Right lobe of liver (tissue), 6 donors: ENCODE results near the gene DSC2. TPM values are rescaled to one million over a fixed set of nuclear protein-coding genes. Genes with fewer than 3 reads are reported as not detected.

Experiments
- ATAC-seq, 4 donors: fragments of 200-7000 bp; cut with Tn5 transposase; one replicate each; pipeline ENCODE4 v1.9.1; 2020; ENCODE audit warnings: mild to moderate bottlenecking in 4 of 4, moderate library complexity in 4 of 4
- DNase-seq, 3 donors: peaks; one replicate each; pipeline ENCODE4 v3.0.0-alpha.2; 2020
- H3K27ac ChIP-seq, 3 donors: fragments of 200-600 bp; one replicate each; pipeline ENCODE4 v1.8.0; 2022
- H3K27me3 ChIP-seq, 2 donors: fragments of 200-600 bp; one replicate each; pipeline ENCODE4 v1.8.0; 2022
- H3K36me3 ChIP-seq, 4 donors: fragments of 200-600 bp; sonication (generic) in 1 of 4; one replicate each; pipeline versions ENCODE4 v1.5.1 to v1.8.0; 2017 to 2022; ENCODE audit warnings: control low read depth in 1 of 4
- H3K4me1 ChIP-seq, 4 donors: fragments of 200-600 bp; sonication (generic) in 1 of 4; one replicate each; pipeline versions ENCODE4 v1.5.1 to v1.8.0; 2017 to 2022; ENCODE audit warnings: control low read depth in 1 of 4
- H3K4me3 ChIP-seq, 3 donors: fragments of 200-600 bp; one replicate each; pipeline ENCODE4 v1.8.0; 2022
- H3K9me3 ChIP-seq, 4 donors: fragments of 200-600 bp; sonication (generic) in 1 of 4; one replicate each; pipeline versions ENCODE4 v1.5.1 to v1.8.0; 2017 to 2022; ENCODE audit warnings: control low read depth in 1 of 4
- CTCF ChIP-seq, 4 donors: fragments of 200-600 bp in 3 of 4; fragments of 450-650 bp in 1 of 4; IDR thresholded peaks; one replicate each; pipeline versions ENCODE4 v1.5.1 to v1.8.0; 2016 to 2022; ENCODE audit warnings: antibody characterized with exemption in 4 of 4, mild to moderate bottlenecking in 2 of 4
- POLR2A ChIP-seq: fragments of 450-650 bp; IDR thresholded peaks from one replicate; pipeline ENCODE4 v1.6.1; 2017; ENCODE audit warnings: antibody characterized with exemption, mild to moderate bottlenecking
- WGBS: methylation state at CpG from one replicate; pipeline ENCODE4 v1.1.6; 2018; ENCODE audit warnings: low coverage, low lambda C conversion rate; ENCODE audit not compliant: insufficient coverage; ENCODE audit errors: missing lambda C conversion rate; 5-methylcytosine and 5-hydroxymethylcytosine counted together
- intact Hi-C, 2 donors: fragments of 100-400 bp; cut with DNase I; formaldehyde crosslinking; loops; one replicate each; pipeline versions ENCODE4 v1.11.2 to v1.14.1; 2022
- total RNA-seq, 6 experiments: library from RNA; depleted of rRNA in 2 of 6; stranded (reverse); fragments of >200 nt in 2 of 6; fragmentation: NEBNext Ultra II Directional in 3 of 6; extraction: Animal tissue kit (Norgen Biotek cat#: 25700) in 3 of 6; gene quantifications; one replicate each; pipeline versions ENCODE4 v1.1.0 to v1.2.4, GENCODE V29; 2016 to 2023
- donor health status: DM: no; HTN: yes; CAD: no.
- donor health status: DM: no; HTN: no; CAD: no.
- donor health status: DM: no; HTN: no; CAD: no.
- donor health status: DM: no; HTN: yes; CAD: no.
- donor health status: DM: no; HTN: yes; CAD: no.

DSC2 gene
- total RNA-seq, 6 experiments from 2014 or later, result 4.4 to 9.7 (median 6.6) TPM

- Histone ChIP-seq H3K36me3 (peaks cover 0 to 24% (median 0%) of the 10 kb centered on the region in 4 donors), H3K4me1 (no peaks in the 10 kb centered on the region), H3K27ac (no peak overlapping the region), H3K4me3 (no peak overlapping the region), H3K9me3 (no peaks in the 10 kb centered on the region), H3K27me3 (no peaks in the 10 kb centered on the region)
- ATAC-seq, result peak in 1 of 4 donors; percentile 46
- 77% methylated on average over 3 of the region's 3 CpGs for WGBS
- no peak for DNase-seq
- TF ChIP-seq CTCF (IDR thresholded peaks at IDR 0.05) (no peak), POLR2A (no peak)
- intact Hi-C loops, result no loop called here
These were observed 22.2 kb downstream of the DSC2 start for GRCh38 chr18:31079973-31080372.

GRCh38 chr18:31077878-31078277 lies 24.3 kb downstream of the DSC2 start:
- intact Hi-C loops, result no loop called here
- no peak for TF ChIP-seq CTCF (IDR thresholded peaks at IDR 0.05)
- TF ChIP-seq POLR2A, result no peak
- no peak for DNase-seq
- ATAC-seq, result no peak
- Histone ChIP-seq H3K4me1 (no peaks in the 10 kb centered on the region), H3K27me3 (no peaks in the 10 kb centered on the region), H3K36me3 (peaks cover 0 to 24% (median 0%) of the 10 kb centered on the region in 4 donors), H3K27ac (no peak overlapping the region), H3K9me3 (no peaks in the 10 kb centered on the region), H3K4me3 (no peak overlapping the region)
- 75% methylated on average over 1 of the region's 1 CpG for WGBS

GRCh38 chr18:31072175-31072574 lies 30.0 kb downstream of the DSC2 start:
- ATAC-seq (no peak), DNase-seq (no peak)
- Histone ChIP-seq H3K9me3 (no peaks in the 10 kb centered on the region), H3K4me1 (no peaks in the 10 kb centered on the region), H3K27ac (no peak overlapping the region), H3K36me3 (peaks cover 0 to 33% (median 3%) of the 10 kb centered on the region in 4 donors), H3K27me3 (no peaks in the 10 kb centered on the region), H3K4me3 (no peak overlapping the region)
- intact Hi-C loops, result no loop called here
- WGBS, result 93% methylated on average over 4 of the region's 4 CpGs
- no peak for TF ChIP-seq POLR2A
- TF ChIP-seq CTCF (IDR thresholded peaks at IDR 0.05), result no peak

GRCh38 chr18:31070206-31070605 lies 32.0 kb downstream of the DSC2 start:
- ATAC-seq (no peak), DNase-seq (no peak)
- no peaks in the 10 kb centered on the region for H3K27me3 ChIP-seq
- WGBS, result 77% methylated on average over 3 of the region's 3 CpGs
- H3K4me1 ChIP-seq, result no peaks in the 10 kb centered on the region
- H3K36me3 ChIP-seq, result peaks cover 0 to 39% (median 3%) of the 10 kb centered on the region in 4 donors
- intact Hi-C loops, result no loop called here
- no peak overlapping the region for H3K27ac ChIP-seq
- no peaks in the 10 kb centered on the region for H3K9me3 ChIP-seq
- no peak for TF ChIP-seq CTCF (IDR thresholded peaks at IDR 0.05)
- no peak for TF ChIP-seq POLR2A
- no peak overlapping the region for H3K4me3 ChIP-seq

- intact Hi-C loops, result no loop called here
- TF ChIP-seq CTCF (IDR thresholded peaks at IDR 0.05), result no peak
- TF ChIP-seq POLR2A, result no peak
- WGBS, result 95% methylated on average over 1 of the region's 1 CpG
- H3K4me3 ChIP-seq, result no peak overlapping the region
- no peaks in the 10 kb centered on the region for H3K27me3 ChIP-seq
- H3K27ac ChIP-seq, result no peak overlapping the region
- no peak for ATAC-seq
- no peak for DNase-seq
- H3K36me3 ChIP-seq, result peaks cover 0 to 39% (median 3%) of the 10 kb centered on the region in 4 donors
- no peaks in the 10 kb centered on the region for H3K4me1 ChIP-seq
- no peaks in the 10 kb centered on the region for H3K9me3 ChIP-seq
These were observed 36.0 kb downstream of the DSC2 start for GRCh38 chr18:31066266-31066665.
